SK-N-SH (cell line): ENCODE data around the gene CPEB1. TPM values are rescaled to one million over a fixed set of nuclear protein-coding genes. Genes with fewer than 3 reads are reported as not detected.
"Not testable (repeated sequence)": the region's sequence is repeated elsewhere in the genome, so short reads cannot be mapped to it uniquely, and the experiment has no call there.

ENCODE experiments used
- CTCF ChIA-PET: fragments of 300-600, 350-600 bp; formaldehyde crosslinking; extraction: SDS; loops from one replicate; lab custom pipeline; 2021; lab: Yijun Ruan, JAX
- POLR2A ChIA-PET: fragments of 350-600 bp; sonication (Branson Sonifier 250); formaldehyde crosslinking; extraction: SDS; loops from one replicate; lab custom pipeline; 2020; ENCODE audit warnings: antibody characterized with exemption, inconsistent platforms; lab: Yijun Ruan, JAX
- DNase-seq: peaks from one replicate; pipeline ENCODE4 v3.0.0; 2012
- H2AFZ ChIP-seq: fragments of 200-600 bp; sonication (generic); 2 replicates; pipeline ENCODE4 v1.8.1; 2016; ENCODE audit warnings: antibody characterized with exemption, mild to moderate bottlenecking, low read depth
- H3F3A ChIP-seq: fragments of 200-600 bp; sonication (generic); replicated peaks from 2 replicates; pipeline ENCODE3; 2016; ENCODE audit warnings: antibody characterized with exemption, mild to moderate bottlenecking; ENCODE audit not compliant: insufficient read depth
- H3K27ac ChIP-seq, 2 experiments: fragments of 200-500 bp in 1 of 2; fragments of 200-600 bp in 1 of 2; sonication (Bioruptor generic) in 1 of 2; sonication (generic), shearing (Covaris generic) in 1 of 2; 2 replicates each; pipeline versions ENCODE4 v1.5.1 to v1.6.1; 2014 to 2016; ENCODE audit warnings: low read depth in 2 of 2, inconsistent platforms in 1 of 2, low read length in 1 of 2, mild to moderate bottlenecking in 1 of 2, mixed read lengths in 1 of 2
- H3K27me3 ChIP-seq: fragments of 200-600 bp; sonication (generic), shearing (Covaris generic); 2 replicates; pipeline ENCODE4 v1.6.1; 2016; ENCODE audit warnings: mixed run types; ENCODE audit not compliant: insufficient read depth
- H3K36me3 ChIP-seq, 2 experiments: fragments of 200-500 bp in 1 of 2; fragments of 200-600 bp in 1 of 2; sonication (Bioruptor generic) in 1 of 2; sonication (generic) in 1 of 2; replicated peaks in 1 of 2; 2 replicates each; pipeline versions ENCODE3 to v1.5.1; 2014 to 2016; ENCODE audit warnings: low read length in 1 of 2, mild to moderate bottlenecking in 1 of 2; ENCODE audit not compliant: insufficient read depth in 2 of 2, control insufficient read depth in 1 of 2
- H3K4me1 ChIP-seq, 2 experiments: fragments of 200-500 bp in 1 of 2; fragments of 200-600 bp in 1 of 2; sonication (Bioruptor generic) in 1 of 2; sonication (generic), shearing (Covaris generic) in 1 of 2; 2 replicates each; pipeline versions ENCODE4 v1.5.1 to v1.6.1; 2014 to 2016; ENCODE audit warnings: low read depth in 1 of 2, low read length in 1 of 2, mixed run types in 1 of 2; ENCODE audit not compliant: insufficient read depth in 2 of 2, control insufficient read depth in 1 of 2
- H3K4me2 ChIP-seq: fragments of 200-600 bp; sonication (generic), shearing (Covaris generic); 2 replicates; pipeline ENCODE4 v1.6.1; 2017; ENCODE audit warnings: mixed run types
- H3K4me3 ChIP-seq, 2 experiments: fragments of 200-500 bp in 1 of 2; fragments of 200-600 bp in 1 of 2; sonication (Bioruptor generic) in 1 of 2; sonication (generic), shearing (Covaris generic) in 1 of 2; 2 replicates each; pipeline versions ENCODE4 v1.5.1 to v1.8.1; 2014 to 2016; ENCODE audit warnings: low read depth in 2 of 2, inconsistent platforms in 1 of 2, low read length in 1 of 2, mild to moderate bottlenecking in 1 of 2, mixed read lengths in 1 of 2, moderate library complexity in 1 of 2
- H3K79me2 ChIP-seq: fragments of 200-600 bp; sonication (generic); 2 replicates; pipeline ENCODE4 v1.8.1; 2017; ENCODE audit warnings: mild to moderate bottlenecking; ENCODE audit not compliant: insufficient read depth
- H3K9ac ChIP-seq: fragments of 200-600 bp; sonication (generic); 2 replicates; pipeline ENCODE4 v1.6.1; 2017; ENCODE audit warnings: mixed run types
- H3K9me2 ChIP-seq: fragments of 200-600 bp; sonication (generic); 2 replicates; pipeline ENCODE4 v1.6.1; 2017; ENCODE audit warnings: mixed run types
- H3K9me3 ChIP-seq: fragments of 200-600 bp; sonication (generic); 2 replicates; pipeline ENCODE4 v1.6.1; 2017; ENCODE audit warnings: mixed run types, mild to moderate bottlenecking, moderate library complexity
- H4K20me1 ChIP-seq: fragments of 200-600 bp; sonication (generic); 2 replicates; pipeline ENCODE4 v1.6.1; 2017; ENCODE audit warnings: mild to moderate bottlenecking, mixed run types; ENCODE audit not compliant: insufficient read depth
- CHD2 ChIP-seq: fragments of 150-350 bp; IDR thresholded peaks from 2 replicates; pipeline ENCODE4 v1.6.1; 2018; ENCODE audit warnings: low read length; ENCODE audit not compliant: partially characterized antibody
- CTCF ChIP-seq: fragments of 200-600 bp; sonication (generic); IDR thresholded peaks from 2 replicates; pipeline ENCODE4 v1.6.1; 2017; ENCODE audit warnings: antibody characterized with exemption, mild to moderate bottlenecking, moderate library complexity
- EP300 ChIP-seq, 2 experiments: IDR thresholded peaks; 2 replicates each; pipeline versions ENCODE4 v1.4.0 to v1.6.1; 2012; ENCODE audit warnings: borderline replicate concordance in 1 of 2, low read depth in 1 of 2, low read length in 1 of 2
- EZH2phosphoT487 ChIP-seq: fragments of 200-600 bp; sonication (generic); IDR thresholded peaks from 2 replicates; pipeline ENCODE4 v1.6.1; 2017; ENCODE audit warnings: low read depth, mixed run types, mild to moderate bottlenecking, antibody characterized with exemption, moderate library complexity, borderline replicate concordance
- GATA2 ChIP-seq: sonication (generic); formaldehyde crosslinking; IDR thresholded peaks from 2 replicates; pipeline ENCODE4 v1.5.0; 2020; ENCODE audit warnings: mild to moderate bottlenecking, missing genetic modification reagents
- JUND ChIP-seq: IDR thresholded peaks from 2 replicates; pipeline ENCODE4 v1.4.0; 2012
- MXI1 ChIP-seq: IDR thresholded peaks from 2 replicates; pipeline ENCODE4 v1.6.1; 2012; ENCODE audit warnings: mild to moderate bottlenecking, low read depth, low read length, improper control_type of control experiment
- NFIC ChIP-seq: IDR thresholded peaks from 2 replicates; pipeline ENCODE4 v1.4.0; 2012; ENCODE audit warnings: borderline replicate concordance
- POLR2AphosphoS5 ChIP-seq: IDR thresholded peaks from 2 replicates; pipeline ENCODE4 v1.6.1; 2012; ENCODE audit warnings: low read depth, low read length
- RAD21 ChIP-seq: IDR thresholded peaks from 2 replicates; pipeline ENCODE4 v1.6.1; 2012; ENCODE audit warnings: mild to moderate bottlenecking, low read length
- RFX5 ChIP-seq: IDR thresholded peaks from 2 replicates; pipeline ENCODE4 v1.6.1; 2012; ENCODE audit warnings: mild to moderate bottlenecking, improper control_type of control experiment, low read length
- RXRA ChIP-seq: IDR thresholded peaks from 2 replicates; pipeline ENCODE4 v1.4.0; 2012; ENCODE audit warnings: low read depth, mild to moderate bottlenecking, borderline replicate concordance
- SIN3A ChIP-seq: IDR thresholded peaks from 2 replicates; pipeline ENCODE4 v1.6.1; 2012; ENCODE audit warnings: low read depth, mild to moderate bottlenecking, low read length, moderate library complexity, borderline replicate concordance
- SMC3 ChIP-seq: IDR thresholded peaks from 2 replicates; pipeline ENCODE4 v1.6.1; 2012; ENCODE audit warnings: low read depth, low read length, improper control_type of control experiment
- TAF1 ChIP-seq: IDR thresholded peaks from 2 replicates; pipeline ENCODE4 v1.6.1; 2012; ENCODE audit warnings: low read depth, mild to moderate bottlenecking, low read length, moderate library complexity, borderline replicate concordance
- TCF12 ChIP-seq: IDR thresholded peaks from 2 replicates; pipeline ENCODE4 v1.4.0; 2012
- USF1 ChIP-seq: IDR thresholded peaks from 2 replicates; pipeline ENCODE4 v1.4.0; 2012; ENCODE audit warnings: low read depth, borderline replicate concordance
- YY1 ChIP-seq: IDR thresholded peaks from 2 replicates; pipeline ENCODE4 v1.4.0; 2012; ENCODE audit warnings: low read depth, mild to moderate bottlenecking
- WGBS: methylation state at CpG from one replicate; pipeline ENCODE4 v1.1.6; 2017; ENCODE audit warnings: low lambda C conversion rate; 5-methylcytosine and 5-hydroxymethylcytosine counted together
- polyA plus RNA-seq, 3 experiments: library from polyadenylated mRNA; depleted of rRNA; stranded (reverse); fragments of >200 nt; gene quantifications; 2 replicates each; pipeline ENCODE4 v1.2.3, GENCODE V29; 2012

CPEB1 gene
- polyA plus RNA-seq, 1 of the 3 experiments (the other 2 are of a cell fraction): 2.6 TPM

- TF ChIP-seq TCF12 (no peak), NFIC (no peak)
Measured at GRCh38 chr15:82530606-82531379, 116.4 kb downstream of the CPEB1 start (continued).

- H3K9me2 ChIP-seq: no peaks in the 10 kb centered on the region
- H3K79me2 ChIP-seq: no peaks in the 10 kb centered on the region
- no peaks in the 10 kb centered on the region for H3K9me3 ChIP-seq
- H4K20me1 ChIP-seq: peaks cover 4% of the 10 kb centered on the region; the same call in 1 of the 2 replicates
- no peak for DNase-seq
- ChIA-PET POLR2A (interaction anchor here (2.8 kb wide), 1 partner anchor 10 kb away, joined by 19 read pairs; the partner anchor contains the start of gene RPS17), CTCF (interaction anchor here (1.3 to 2.2 kb wide), 3 partner anchors 10 to 284 kb away, joined by 3 to 30 read pairs (median 5); partner anchors contain the start of gene RPS17)
- no peaks in the 10 kb centered on the region for H3K27me3 ChIP-seq
- TF ChIP-seq MXI1: no peak
- TF ChIP-seq NFIC: no peak
- no peak for TF ChIP-seq TAF1
- no peak for TF ChIP-seq SMC3
- TF ChIP-seq RXRA: no peak
- no peak for TF ChIP-seq JUND
- no peak for TF ChIP-seq USF1
- no peak for TF ChIP-seq EZH2phosphoT487
- no peak for TF ChIP-seq CTCF
- TF ChIP-seq RFX5: no peak
- TF ChIP-seq SIN3A: no peak
- no peak for TF ChIP-seq POLR2AphosphoS5
- no peak for TF ChIP-seq EP300 (IDR thresholded peaks at IDR 0.05; ENCODE audit: borderline replicate concordance in 1 of 2, low read depth in 1 of 2, low read length in 1 of 2)
- TF ChIP-seq GATA2: no peak
- no peak for TF ChIP-seq YY1
- no peak for TF ChIP-seq CHD2
- no peak for TF ChIP-seq RAD21
- H3K4me3 ChIP-seq: no peak overlapping the region
- H3K4me1 ChIP-seq: peaks cover 0 to 7% of the 10 kb centered on the region in 2 experiments; a peak in 1 of 4 replicates
- 62% methylated on average over 3 of the region's 3 CpGs for WGBS
- no peak overlapping the region for H3K9ac ChIP-seq
- no peak overlapping the region for H2AFZ ChIP-seq
- peaks cover 0 to 9% of the 10 kb centered on the region in 2 experiments for H3K36me3 ChIP-seq
- no peak overlapping the region for H3K27ac ChIP-seq
- no peak overlapping the region for H3K4me2 ChIP-seq
- peaks cover 10% of the 10 kb centered on the region for H3F3A ChIP-seq
Measured at GRCh38 chr15:82530006-82530405, 117.2 kb downstream of the CPEB1 start.

- POLR2A ChIA-PET, H3K9ac ChIP-seq, DNase-seq, CTCF ChIA-PET, H2AFZ ChIP-seq, H3K9me3 ChIP-seq, H3K79me2 ChIP-seq, H3K36me3 ChIP-seq, H3K4me3 ChIP-seq, H3K4me2 ChIP-seq, H3K27me3 ChIP-seq, H3K9me2 ChIP-seq, H3K4me1 ChIP-seq, H3F3A ChIP-seq, H4K20me1 ChIP-seq, H3K27ac ChIP-seq: not testable (repeated sequence)
- WGBS: no CpG with 5 or more reads among the region's 48 CpGs
Measured at GRCh38 chr15:82513587-82513986, 133.6 kb downstream of the CPEB1 start.

GRCh38 chr15:82507693-82508092, 139.5 kb downstream of the CPEB1 start:
- H3K27me3 ChIP-seq, H3K9me3 ChIP-seq, POLR2A ChIA-PET, H3K36me3 ChIP-seq, H3K79me2 ChIP-seq, H3K9ac ChIP-seq, H4K20me1 ChIP-seq, H3K4me2 ChIP-seq, H3K9me2 ChIP-seq, H3K4me1 ChIP-seq, H2AFZ ChIP-seq, CTCF ChIA-PET, DNase-seq, H3K4me3 ChIP-seq, H3F3A ChIP-seq, H3K27ac ChIP-seq: not testable (repeated sequence)
- 98% methylated on average over 2 of the region's 4 CpGs for WGBS
